Panc1 (cell line): Measurements from ENCODE around the gene CDHR4. TPM values are rescaled to one million over a fixed set of nuclear protein-coding genes. Genes with fewer than 3 reads are reported as not detected.

Source experiments
- ATAC-seq: fragments of 200-7000 bp; cut with Tn5 transposase; 2 replicates; pipeline ENCODE4 v1.9.1; 2020; ENCODE audit warnings: mild to moderate bottlenecking, moderate library complexity
- BruUV-seq: library from RNA; stranded (reverse); fragments of 400-500 nt; replicated peaks from 2 replicates; lab custom pipeline; 2021; lab: Mats Ljungman, UMichigan
- CTCF ChIA-PET: fragments of 300-600 bp; sonication (Branson Sonifier 250); formaldehyde crosslinking; loops from one replicate; lab custom pipeline; 2022; ENCODE audit warnings: antibody characterized with exemption; lab: Charles Lee
- POLR2A ChIA-PET: fragments of 300-600 bp; sonication (Branson Sonifier 250); formaldehyde crosslinking; loops from one replicate; lab custom pipeline; 2022; ENCODE audit warnings: antibody characterized with exemption; lab: Charles Lee
- DNase-seq: peaks from one replicate; pipeline ENCODE4 v3.0.0-alpha.2; 2010; ENCODE audit warnings: low read depth, low spot score
- H3K27ac ChIP-seq: 2 replicates; pipeline ENCODE4 v1.5.1; 2011; ENCODE audit warnings: mild to moderate bottlenecking, low read length, inconsistent platforms
- H3K27me3 ChIP-seq: fragments of 200-500 bp; sonication (Bioruptor generic); 2 replicates; pipeline ENCODE4 v1.6.0; 2014; ENCODE audit warnings: low read length, inconsistent platforms; ENCODE audit not compliant: control insufficient read depth, insufficient read depth
- H3K36me3 ChIP-seq: fragments of 200-500 bp; sonication (Bioruptor generic); 2 replicates; pipeline ENCODE4 v1.5.1; 2014; ENCODE audit warnings: inconsistent platforms, mild to moderate bottlenecking, low read length, moderate library complexity; ENCODE audit not compliant: control insufficient read depth, insufficient read depth
- H3K4me1 ChIP-seq: 2 replicates; pipeline ENCODE4 v1.5.1; 2011; ENCODE audit warnings: inconsistent platforms, mild to moderate bottlenecking, low read length, moderate library complexity; ENCODE audit not compliant: control insufficient read depth, insufficient read depth
- H3K4me3 ChIP-seq, 2 experiments: 2 replicates each; pipeline ENCODE4 v1.5.1; 2011 to 2012; ENCODE audit warnings: low read depth in 2 of 2, low read length in 2 of 2, mild to moderate bottlenecking in 2 of 2, inconsistent platforms in 1 of 2, moderate library complexity in 1 of 2
- H3K9me3 ChIP-seq: fragments of 200-500 bp; sonication (Bioruptor generic); 2 replicates; pipeline ENCODE4 v1.5.1; 2014; ENCODE audit warnings: low read depth, mild to moderate bottlenecking, inconsistent platforms, low read length, moderate library complexity; ENCODE audit not compliant: control insufficient read depth, insufficient read depth
- POLR2AphosphoS5 ChIP-seq: IDR thresholded peaks from 2 replicates; pipeline ENCODE4 v1.6.1; 2012; ENCODE audit warnings: mild to moderate bottlenecking, low read depth, low read length, moderate library complexity
- SIN3A ChIP-seq: IDR thresholded peaks from 2 replicates; pipeline ENCODE4 v1.6.1; 2012; ENCODE audit warnings: low read depth, mild to moderate bottlenecking, low read length, moderate library complexity, borderline replicate concordance; ENCODE audit not compliant: insufficient read depth
- TCF7L2 ChIP-seq: IDR thresholded peaks from 2 replicates; pipeline ENCODE4 v1.6.1; 2011; ENCODE audit warnings: mild to moderate bottlenecking, low read depth, low read length, inconsistent platforms
- in situ Hi-C: cut with HindIII; loops from 2 replicates; pipeline ENCODE4 v1.10.0; 2016; ENCODE audit warnings: low sequenced_read_pairs, low pct_unique_long_range_greater_than_20kb
- intact Hi-C: fragments of 100-400 bp; cut with micrococcal nuclease; formaldehyde crosslinking; loops from one replicate; pipeline ENCODE4 v1.10.0; 2022; ENCODE audit not compliant: unreplicated experiment
- total RNA-seq: library from RNA; stranded (reverse); gene quantifications from one replicate; pipeline ENCODE4 v1.2.1, GENCODE V29; 2021; ENCODE audit not compliant: unreplicated experiment
- TF ChIP-seq, protein P1 (sequence below): fragments of 450-650 bp; IDR thresholded peaks from 2 replicates; pipeline ENCODE4 v1.5.1; 2017; ENCODE audit warnings: mild to moderate bottlenecking
- TF ChIP-seq, protein P2 (sequence below), 2 experiments: IDR thresholded peaks; 2 replicates each; pipeline ENCODE4 v1.6.1; 2011 to 2012; ENCODE audit warnings: low read depth in 2 of 2, control low read depth in 1 of 2, low read length in 1 of 2, mild to moderate bottlenecking in 1 of 2, moderate library complexity in 1 of 2; ENCODE audit not compliant: insufficient read depth in 1 of 2

The CDHR4 gene
- total RNA-seq, 1 experiment from 2014 or later: not detected

DNA sequence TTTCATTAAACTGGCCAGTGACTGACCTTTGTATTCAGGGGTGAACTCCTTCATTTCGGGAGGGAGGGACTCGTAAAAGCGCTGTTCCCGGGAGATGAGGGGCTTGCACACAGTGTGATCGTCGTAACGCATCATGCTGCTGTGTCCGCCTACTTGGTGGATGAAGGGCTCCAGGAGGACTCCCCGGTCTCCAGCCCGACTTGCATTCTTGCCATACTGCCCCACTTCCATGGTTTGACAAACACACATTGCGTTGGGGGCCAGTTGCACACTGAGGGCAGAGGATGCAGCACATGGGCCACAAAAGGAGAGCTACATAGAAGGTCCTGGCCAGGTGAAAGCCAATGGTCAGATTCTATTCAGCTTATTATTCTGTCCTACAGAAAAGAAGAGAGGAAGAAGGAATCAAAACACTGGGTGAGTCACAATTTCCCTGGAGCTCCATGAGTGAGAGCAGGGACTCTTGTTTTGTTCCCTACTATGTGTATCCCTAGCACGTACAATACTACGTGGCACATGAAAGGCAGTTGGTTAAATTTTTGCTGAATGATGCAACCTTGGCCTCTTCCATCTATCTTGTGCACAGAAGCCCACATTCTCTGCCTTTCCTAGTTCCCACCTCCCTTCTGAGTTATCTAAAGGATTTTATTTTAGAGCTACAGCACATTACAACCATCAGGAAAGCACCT is 51.7 kb downstream of the CDHR4 start:
- Histone ChIP-seq H3K36me3 (no peaks in the 10 kb centered on the region; the same call in 1 of the 2 replicates), H3K4me1 (peaks cover 3% of the 10 kb centered on the region; the same call in 1 of the 2 replicates), H3K27ac (no peak overlapping the region), H3K27me3 (no peaks in the 10 kb centered on the region), H3K9me3 (no peaks in the 10 kb centered on the region), H3K4me3 (no peak overlapping the region)
- in situ Hi-C loops (no loop called here), intact Hi-C loops (no loop called here)
- TF ChIP-seq, protein P1, sequence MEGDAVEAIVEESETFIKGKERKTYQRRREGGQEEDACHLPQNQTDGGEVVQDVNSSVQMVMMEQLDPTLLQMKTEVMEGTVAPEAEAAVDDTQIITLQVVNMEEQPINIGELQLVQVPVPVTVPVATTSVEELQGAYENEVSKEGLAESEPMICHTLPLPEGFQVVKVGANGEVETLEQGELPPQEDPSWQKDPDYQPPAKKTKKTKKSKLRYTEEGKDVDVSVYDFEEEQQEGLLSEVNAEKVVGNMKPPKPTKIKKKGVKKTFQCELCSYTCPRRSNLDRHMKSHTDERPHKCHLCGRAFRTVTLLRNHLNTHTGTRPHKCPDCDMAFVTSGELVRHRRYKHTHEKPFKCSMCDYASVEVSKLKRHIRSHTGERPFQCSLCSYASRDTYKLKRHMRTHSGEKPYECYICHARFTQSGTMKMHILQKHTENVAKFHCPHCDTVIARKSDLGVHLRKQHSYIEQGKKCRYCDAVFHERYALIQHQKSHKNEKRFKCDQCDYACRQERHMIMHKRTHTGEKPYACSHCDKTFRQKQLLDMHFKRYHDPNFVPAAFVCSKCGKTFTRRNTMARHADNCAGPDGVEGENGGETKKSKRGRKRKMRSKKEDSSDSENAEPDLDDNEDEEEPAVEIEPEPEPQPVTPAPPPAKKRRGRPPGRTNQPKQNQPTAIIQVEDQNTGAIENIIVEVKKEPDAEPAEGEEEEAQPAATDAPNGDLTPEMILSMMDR: no peak
- TF ChIP-seq TCF7L2 (no peak), POLR2AphosphoS5 (no peak), SIN3A (no peak)
- TF ChIP-seq, protein P2, sequence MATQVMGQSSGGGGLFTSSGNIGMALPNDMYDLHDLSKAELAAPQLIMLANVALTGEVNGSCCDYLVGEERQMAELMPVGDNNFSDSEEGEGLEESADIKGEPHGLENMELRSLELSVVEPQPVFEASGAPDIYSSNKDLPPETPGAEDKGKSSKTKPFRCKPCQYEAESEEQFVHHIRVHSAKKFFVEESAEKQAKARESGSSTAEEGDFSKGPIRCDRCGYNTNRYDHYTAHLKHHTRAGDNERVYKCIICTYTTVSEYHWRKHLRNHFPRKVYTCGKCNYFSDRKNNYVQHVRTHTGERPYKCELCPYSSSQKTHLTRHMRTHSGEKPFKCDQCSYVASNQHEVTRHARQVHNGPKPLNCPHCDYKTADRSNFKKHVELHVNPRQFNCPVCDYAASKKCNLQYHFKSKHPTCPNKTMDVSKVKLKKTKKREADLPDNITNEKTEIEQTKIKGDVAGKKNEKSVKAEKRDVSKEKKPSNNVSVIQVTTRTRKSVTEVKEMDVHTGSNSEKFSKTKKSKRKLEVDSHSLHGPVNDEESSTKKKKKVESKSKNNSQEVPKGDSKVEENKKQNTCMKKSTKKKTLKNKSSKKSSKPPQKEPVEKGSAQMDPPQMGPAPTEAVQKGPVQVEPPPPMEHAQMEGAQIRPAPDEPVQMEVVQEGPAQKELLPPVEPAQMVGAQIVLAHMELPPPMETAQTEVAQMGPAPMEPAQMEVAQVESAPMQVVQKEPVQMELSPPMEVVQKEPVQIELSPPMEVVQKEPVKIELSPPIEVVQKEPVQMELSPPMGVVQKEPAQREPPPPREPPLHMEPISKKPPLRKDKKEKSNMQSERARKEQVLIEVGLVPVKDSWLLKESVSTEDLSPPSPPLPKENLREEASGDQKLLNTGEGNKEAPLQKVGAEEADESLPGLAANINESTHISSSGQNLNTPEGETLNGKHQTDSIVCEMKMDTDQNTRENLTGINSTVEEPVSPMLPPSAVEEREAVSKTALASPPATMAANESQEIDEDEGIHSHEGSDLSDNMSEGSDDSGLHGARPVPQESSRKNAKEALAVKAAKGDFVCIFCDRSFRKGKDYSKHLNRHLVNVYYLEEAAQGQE (IDR thresholded peaks at IDR 0.05; ENCODE audit: insufficient read depth in 1 of 2, low read depth in 2 of 2, low read length in 1 of 2): no peak
- ChIA-PET POLR2A (no interaction called here), CTCF (no interaction called here)
- BruUV-seq: no TSS peak
- DNase-seq (no peak), ATAC-seq (no peak)

DNA sequence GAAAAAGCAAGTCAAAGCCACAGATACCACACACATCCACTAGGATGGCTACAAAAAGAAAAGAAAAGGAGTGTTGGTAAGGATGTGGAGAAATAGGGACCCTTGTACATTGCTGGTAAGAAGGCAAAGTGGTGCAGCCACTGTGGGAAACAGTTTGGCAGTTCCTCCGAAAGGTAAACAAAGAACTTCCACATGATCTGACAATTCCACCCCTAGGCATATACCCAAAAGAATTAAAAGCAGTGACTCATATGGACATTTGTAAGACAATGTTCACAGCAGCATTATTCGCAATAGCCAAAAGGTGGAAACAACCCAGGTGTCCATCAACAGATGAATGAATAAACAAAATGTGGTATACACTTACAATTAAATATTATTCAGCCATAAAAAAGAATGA is 53.7 kb downstream of the CDHR4 start:
- POLR2A ChIA-PET: no interaction called here

More for the DNA sequence above, 53.7 kb downstream of the CDHR4 start:
- no peaks in the 10 kb centered on the region for H3K9me3 ChIP-seq
- no peak for TF ChIP-seq TCF7L2
- TF ChIP-seq SIN3A: no peak
- TF ChIP-seq, protein P2 (IDR thresholded peaks at IDR 0.05; ENCODE audit: insufficient read depth in 1 of 2, low read depth in 2 of 2, low read length in 1 of 2): no peak
- TF ChIP-seq POLR2AphosphoS5: no peak
- TF ChIP-seq, protein P1: no peak
- CTCF ChIA-PET: no interaction called here
- intact Hi-C loops (no loop called here), in situ Hi-C loops (no loop called here)
- ATAC-seq: no peak
- BruUV-seq: no TSS peak
- H3K4me1 ChIP-seq: peaks cover 3% of the 10 kb centered on the region; the same call in 1 of the 2 replicates
- H3K4me3 ChIP-seq: no peak overlapping the region
- no peaks in the 10 kb centered on the region for H3K27me3 ChIP-seq
- no peak overlapping the region for H3K27ac ChIP-seq
- no peaks in the 10 kb centered on the region; the same call in 1 of the 2 replicates for H3K36me3 ChIP-seq
- DNase-seq: no peak
